H1 (cell line): ENCODE data around the gene TEX9. TPM values are rescaled to one million over a fixed set of nuclear protein-coding genes. Genes with fewer than 3 reads are reported as not detected.

Experiments
- MAFK ChIP-seq: IDR thresholded peaks from 2 replicates; pipeline ENCODE4 v1.6.1; 2012; ENCODE audit warnings: low read depth, mild to moderate bottlenecking, improper control_type of control experiment, low read length
- SIN3A ChIP-seq, 2 experiments: IDR thresholded peaks in 1 of 2; conservative IDR thresholded peaks in 1 of 2; 2 replicates each; pipeline ENCODE4 v1.6.1; 2011 to 2012; ENCODE audit warnings: low read length in 2 of 2, improper control_type of control experiment in 1 of 2, low read depth in 1 of 2, mild to moderate bottlenecking in 1 of 2
- TEAD4 ChIP-seq: IDR thresholded peaks from 2 replicates; pipeline ENCODE4 v1.6.1; 2012; ENCODE audit warnings: low read depth, low read length, inconsistent platforms, mixed read lengths
- polyA plus RNA-seq, 7 experiments: library from polyadenylated mRNA; depleted of rRNA in 3 of 7; stranded (reverse) in 5 of 7; unstranded in 2 of 7; fragments of >200 nt in 5 of 7; fragments of 200-250 nt in 2 of 7; gene quantifications; 1 replicate in 5 of 7; 2 replicates in 1 of 7; 4 replicates in 1 of 7; pipeline versions ENCODE4 v1.2.1 to v1.2.3, GENCODE V29; 2011 to 2013; ENCODE audit warnings: missing spikeins in 2 of 7, mixed read lengths in 2 of 7
- total RNA-seq: library from RNA; stranded (reverse); fragmentation: NEBNext Ultra II Directional; extraction: Animal tissue kit (Norgen Biotek cat#: 25700); gene quantifications from 2 replicates; pipeline ENCODE4 v1.2.1, GENCODE V29; 2021

The TEX9 gene
- total and polyA plus RNA-seq, 2 of the 8 experiments (the other 6 are each of a cell fraction or from before 2014, with no cell fraction given): 3.4 to 12.3 TPM

GRCh38 chr15:56459096-56459495 is 93.9 kb downstream of the TEX9 start (continued):
- TF ChIP-seq SIN3A (conservative IDR thresholded peaks at IDR 0.05 in 1 of 2, IDR thresholded peaks at IDR 0.05 in 1 of 2; ENCODE audit: low read depth in 1 of 2, low read length in 2 of 2) (no peak), TEAD4 (no peak), MAFK (no peak)
